Measurements from ENCODE around the gene CLEC16A.
A peak's percentile ranks its signal among the peaks of the same experiment; 100 is the strongest.
"Not testable (repeated sequence)": the region's sequence is repeated elsewhere in the genome, so short reads cannot be mapped to it uniquely, and the experiment has no call there.

Gene CLEC16A

GRCh38 chr16:10944249-10945064 is at the start of gene CLEC16A:
TSS of gene CLEC16A (plus strand) at chr16:10944564. CDS start at chr16:10944718, 154 bp downstream.
- peak; percentile 93 for DNase-seq (ENCODE audit: low read depth)

GRCh38 chr16:10895053-10895946 is 49.1 kb upstream of the CLEC16A start:
- no peak for DNase-seq (ENCODE audit: low read depth)

GRCh38 chr16:10896165-10896564 is 48.2 kb upstream of the CLEC16A start:
- no peak for DNase-seq (ENCODE audit: low read depth)

- DNase-seq (ENCODE audit: low read depth), result no peak
These were observed 47.6 kb upstream of the CLEC16A start for GRCh38 chr16:10896723-10897122.

- DNase-seq (ENCODE audit: low read depth), result no peak
These were observed 47.2 kb upstream of the CLEC16A start for GRCh38 chr16:10897134-10897533.

- DNase-seq (ENCODE audit: low read depth), result no peak
These were observed 41.4 kb upstream of the CLEC16A start for GRCh38 chr16:10902999-10903398.

GRCh38 chr16:10906482-10906881 is 37.9 kb upstream of the CLEC16A start:
- DNase-seq (ENCODE audit: low read depth), result no peak

GRCh38 chr16:10906914-10907756 is 37.2 kb upstream of the CLEC16A start:
- DNase-seq (ENCODE audit: low read depth), result no peak

- DNase-seq (ENCODE audit: low read depth), result no peak
These were observed 36.7 kb upstream of the CLEC16A start for GRCh38 chr16:10907757-10908045.

- DNase-seq (ENCODE audit: low read depth), result no peak
These were observed 33.1 kb upstream of the CLEC16A start for GRCh38 chr16:10911267-10911666.

GRCh38 chr16:10916534-10916933 is 27.8 kb upstream of the CLEC16A start:
- no peak for DNase-seq (ENCODE audit: low read depth)

- DNase-seq (ENCODE audit: low read depth), result peak; percentile 62
These were observed 25.9 kb upstream of the CLEC16A start for GRCh38 chr16:10918294-10919002.

- DNase-seq (ENCODE audit: low read depth), result no peak
These were observed 25.4 kb upstream of the CLEC16A start for GRCh38 chr16:10919003-10919351.

- no peak for DNase-seq (ENCODE audit: low read depth)
These were observed 23.5 kb upstream of the CLEC16A start for GRCh38 chr16:10920726-10921427.

- no peak for DNase-seq (ENCODE audit: low read depth)
These were observed 22.6 kb upstream of the CLEC16A start for GRCh38 chr16:10921536-10922327.

- no peak for DNase-seq (ENCODE audit: low read depth)
These were observed 21.8 kb upstream of the CLEC16A start for GRCh38 chr16:10922328-10923145.

GRCh38 chr16:10923146-10923649 is 21.2 kb upstream of the CLEC16A start:
- DNase-seq (ENCODE audit: low read depth), result no peak

GRCh38 chr16:10923650-10924214 is 20.6 kb upstream of the CLEC16A start:
- no peak for DNase-seq (ENCODE audit: low read depth)

GRCh38 chr16:10925285-10925684 is 19.1 kb upstream of the CLEC16A start:
- not testable (repeated sequence) for DNase-seq (ENCODE audit: low read depth)

All from activated T-helper 9 cell treated with anti-CD3 and anti-CD28 coated beads, Interleukin-2, amount 50 U/mL, for 16 hours (primary cell).